ENCODE measurements around the gene GH1.
"Not testable (repeated sequence)": the region's sequence is repeated elsewhere in the genome, so short reads cannot be mapped to it uniquely, and the experiment has no call there.

Gene GH1

GRCh38 chr17:63882626-63883126, 36.0 kb downstream of the GH1 start:
- not testable (repeated sequence) for H4K5ac ChIP-seq (ENCODE audit: low read length); H3K4me3 ChIP-seq (ENCODE audit: low read length); H3K27ac ChIP-seq (ENCODE audit: low read depth, low read length); H3K18ac ChIP-seq (ENCODE audit: low read length); H2BK5ac ChIP-seq (ENCODE audit: low read length); H2AK5ac ChIP-seq (ENCODE audit: low read length); H4K8ac ChIP-seq (ENCODE audit: low read depth, low read length); H2BK15ac ChIP-seq (replicated peaks; ENCODE audit: low read depth); H3K4me1 ChIP-seq (ENCODE audit: control insufficient read depth, low read depth, low read length); H3K56ac ChIP-seq (ENCODE audit: low read length); H3K4ac ChIP-seq (ENCODE audit: low read depth, low read length); H3K4me2 ChIP-seq (ENCODE audit: low read length); H3K79me1 ChIP-seq (ENCODE audit: low read length); H3K36me3 ChIP-seq (ENCODE audit: control insufficient read depth, insufficient read depth, low read length); H3K23ac ChIP-seq (ENCODE audit: low read length); H3K27me3 ChIP-seq (ENCODE audit: insufficient read depth, low read length, poor library complexity); H3K79me2 ChIP-seq (ENCODE audit: control insufficient read depth, insufficient read depth, low read length); H2BK120ac ChIP-seq (ENCODE audit: low read depth, low read length); H3K9ac ChIP-seq (ENCODE audit: low read length)
- peak; percentile 19 for DNase-seq
- WGBS (ENCODE audit: extremely low coverage, insufficient coverage, low lambda C conversion rate): no CpG with 5 or more reads among the region's 9 CpGs

DNA sequence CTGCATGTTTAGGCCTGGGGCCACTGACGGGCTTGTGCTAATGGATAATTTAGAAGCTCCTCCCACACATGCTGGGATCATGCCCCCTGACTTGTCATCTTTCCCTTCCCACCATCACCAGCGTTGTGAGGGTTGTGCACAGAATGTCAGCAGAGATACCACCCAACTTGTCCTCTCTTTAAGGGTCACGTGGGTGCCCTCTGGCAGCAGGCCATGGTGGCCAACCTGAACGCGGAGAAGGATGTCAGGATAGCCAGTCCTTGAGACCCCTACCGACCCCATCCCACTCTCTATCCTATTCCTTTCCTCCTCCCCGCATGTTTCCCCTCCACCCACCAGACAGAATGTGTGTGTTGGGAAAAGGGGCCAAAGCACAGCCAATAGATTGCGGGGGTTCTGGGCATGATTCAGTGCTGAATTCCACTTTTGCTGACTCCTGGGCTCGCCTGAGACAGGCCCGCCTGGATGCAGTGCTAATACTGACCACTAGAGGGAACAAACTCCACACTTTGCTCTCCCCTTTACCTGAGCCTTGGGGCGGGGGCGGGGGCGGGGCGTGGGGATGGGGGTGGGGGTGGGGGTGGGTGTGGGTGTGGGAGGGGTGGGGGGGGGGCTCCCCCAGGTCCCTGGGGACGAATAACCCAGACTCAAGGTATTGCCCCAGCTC, 36.6 kb downstream of the GH1 start, which contains the start of gene GH2:
TSS of gene GH2 (minus strand) at position 10 of the 667 bp plus-strand sequence. CDS start 143 bp downstream, outside the sequence.
- WGBS (ENCODE audit: extremely low coverage, insufficient coverage, low lambda C conversion rate): no CpG with 5 or more reads among the region's 15 CpGs
- H4K5ac ChIP-seq (ENCODE audit: low read length): no peak within 1 kb of the TSS

GRCh38 chr17:63881337-63881736, 37.3 kb downstream of the GH1 start:
- not testable (repeated sequence) for H2BK120ac ChIP-seq (ENCODE audit: low read depth, low read length); H3K79me1 ChIP-seq (ENCODE audit: low read length); H3K27ac ChIP-seq (ENCODE audit: low read depth, low read length); H4K5ac ChIP-seq (ENCODE audit: low read length); H2BK15ac ChIP-seq (replicated peaks; ENCODE audit: low read depth); H3K18ac ChIP-seq (ENCODE audit: low read length); H2BK5ac ChIP-seq (ENCODE audit: low read length); H3K27me3 ChIP-seq (ENCODE audit: insufficient read depth, low read length, poor library complexity); H3K23ac ChIP-seq (ENCODE audit: low read length); H3K79me2 ChIP-seq (ENCODE audit: control insufficient read depth, insufficient read depth, low read length); H3K4ac ChIP-seq (ENCODE audit: low read depth, low read length); H3K4me1 ChIP-seq (ENCODE audit: control insufficient read depth, low read depth, low read length); H3K36me3 ChIP-seq (ENCODE audit: control insufficient read depth, insufficient read depth, low read length); H4K8ac ChIP-seq (ENCODE audit: low read depth, low read length); H2AK5ac ChIP-seq (ENCODE audit: low read length); H3K4me2 ChIP-seq (ENCODE audit: low read length); H3K4me3 ChIP-seq (ENCODE audit: low read length)
- Histone ChIP-seq H3K9ac (ENCODE audit: low read length) (peak overlapping the region; percentile 21), H3K56ac (ENCODE audit: low read length) (peak overlapping the region; percentile 49)
- WGBS (ENCODE audit: extremely low coverage, insufficient coverage, low lambda C conversion rate): no CpG with 5 or more reads among the region's 11 CpGs
- peak; percentile 91 for DNase-seq

More for the DNA sequence above, 36.6 kb downstream of the GH1 start, which contains the start of gene GH2:
- no peaks in the 10 kb centered on the region for H3K79me1 ChIP-seq (ENCODE audit: low read length)
- H3K4me1 ChIP-seq (ENCODE audit: control insufficient read depth, low read depth, low read length): peaks cover 3% of the 10 kb centered on the region
- H2AK5ac ChIP-seq (ENCODE audit: low read length): no peak within 1 kb of the TSS
- H3K36me3 ChIP-seq (ENCODE audit: control insufficient read depth, insufficient read depth, low read length): no peaks in the 10 kb centered on the region
- H3K27ac ChIP-seq (ENCODE audit: low read depth, low read length): no peak within 1 kb of the TSS
- no peak within 1 kb of the TSS for H3K4me2 ChIP-seq (ENCODE audit: low read length)
- H3K9ac ChIP-seq (ENCODE audit: low read length): peak within 1 kb of the TSS; percentile 21
- peak; percentile 82 for DNase-seq
- H3K4ac ChIP-seq (ENCODE audit: low read depth, low read length): no peak within 1 kb of the TSS
- no peak within 1 kb of the TSS for H2BK120ac ChIP-seq (ENCODE audit: low read depth, low read length)
- H3K27me3 ChIP-seq (ENCODE audit: insufficient read depth, low read length, poor library complexity): no peaks in the 10 kb centered on the region
- no peak within 1 kb of the TSS for H2BK15ac ChIP-seq (replicated peaks; ENCODE audit: low read depth)
- no peak within 1 kb of the TSS for H3K18ac ChIP-seq (ENCODE audit: low read length)
- no peak within 1 kb of the TSS for H4K8ac ChIP-seq (ENCODE audit: low read depth, low read length)
- H3K79me2 ChIP-seq (ENCODE audit: control insufficient read depth, insufficient read depth, low read length): no peaks in the 10 kb centered on the region
- no peak within 1 kb of the TSS for H3K4me3 ChIP-seq (ENCODE audit: low read length)
- H3K23ac ChIP-seq (ENCODE audit: low read length): no peak within 1 kb of the TSS
- peak within 1 kb of the TSS; percentile 49 for H3K56ac ChIP-seq (ENCODE audit: low read length)
- no peak within 1 kb of the TSS for H2BK5ac ChIP-seq (ENCODE audit: low read length)

GRCh38 chr17:63880706-63881105, 37.9 kb downstream of the GH1 start:
- no CpG with 5 or more reads among the region's 12 CpGs for WGBS (ENCODE audit: extremely low coverage, insufficient coverage, low lambda C conversion rate)

DNA sequence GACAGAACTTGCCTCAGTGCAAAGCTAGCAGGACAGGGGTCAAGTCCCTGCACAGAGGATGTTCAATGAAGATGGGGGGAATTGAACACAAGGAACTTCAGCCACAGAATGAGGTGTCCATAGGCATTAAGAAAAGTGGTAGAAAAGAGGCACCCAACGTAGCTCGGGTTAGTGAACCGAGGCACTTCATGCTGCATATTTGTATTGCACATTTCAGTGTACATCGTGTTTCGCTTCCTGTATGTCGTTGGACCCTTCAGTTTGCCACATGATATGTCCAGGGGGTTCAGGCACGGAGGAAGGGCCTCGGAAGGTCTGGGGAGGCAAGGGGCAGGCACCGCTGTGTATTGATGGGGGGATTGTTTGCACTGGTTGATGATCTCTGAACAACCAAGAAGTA, 40.2 kb downstream of the GH1 start:
- H3K18ac ChIP-seq (ENCODE audit: low read length); H4K8ac ChIP-seq (ENCODE audit: low read depth, low read length); H3K23ac ChIP-seq (ENCODE audit: low read length); H3K4me1 ChIP-seq (ENCODE audit: control insufficient read depth, low read depth, low read length); H3K4ac ChIP-seq (ENCODE audit: low read depth, low read length); H3K36me3 ChIP-seq (ENCODE audit: control insufficient read depth, insufficient read depth, low read length); DNase-seq; H2BK5ac ChIP-seq (ENCODE audit: low read length); H3K27ac ChIP-seq (ENCODE audit: low read depth, low read length); H3K79me2 ChIP-seq (ENCODE audit: control insufficient read depth, insufficient read depth, low read length); H3K9ac ChIP-seq (ENCODE audit: low read length); H3K79me1 ChIP-seq (ENCODE audit: low read length); H2BK120ac ChIP-seq (ENCODE audit: low read depth, low read length); H3K27me3 ChIP-seq (ENCODE audit: insufficient read depth, low read length, poor library complexity); H4K5ac ChIP-seq (ENCODE audit: low read length); H2BK15ac ChIP-seq (replicated peaks; ENCODE audit: low read depth); H2AK5ac ChIP-seq (ENCODE audit: low read length); H3K4me2 ChIP-seq (ENCODE audit: low read length); H3K4me3 ChIP-seq (ENCODE audit: low read length); H3K56ac ChIP-seq (ENCODE audit: low read length): not testable (repeated sequence)
- WGBS (ENCODE audit: extremely low coverage, insufficient coverage, low lambda C conversion rate): no CpG with 5 or more reads among the region's 9 CpGs

More at GRCh38 chr17:63880706-63881105, 37.9 kb downstream of the GH1 start:
- Histone ChIP-seq H3K9ac (ENCODE audit: low read length) (no peak overlapping the region), H3K27ac (ENCODE audit: low read depth, low read length) (no peak overlapping the region), H3K27me3 (ENCODE audit: insufficient read depth, low read length, poor library complexity) (no peaks in the 10 kb centered on the region), H2BK5ac (ENCODE audit: low read length) (no peak overlapping the region), H3K4me2 (ENCODE audit: low read length) (no peak overlapping the region), H3K23ac (ENCODE audit: low read length) (no peak overlapping the region), H3K4ac (ENCODE audit: low read depth, low read length) (no peak overlapping the region), H3K79me1 (ENCODE audit: low read length) (no peaks in the 10 kb centered on the region), H3K18ac (ENCODE audit: low read length) (no peak overlapping the region), H2AK5ac (ENCODE audit: low read length) (no peak overlapping the region), H3K56ac (ENCODE audit: low read length) (no peak overlapping the region), H3K79me2 (ENCODE audit: control insufficient read depth, insufficient read depth, low read length) (no peaks in the 10 kb centered on the region), H4K8ac (ENCODE audit: low read depth, low read length) (no peak overlapping the region), H2BK120ac (ENCODE audit: low read depth, low read length) (no peak overlapping the region), H3K4me3 (ENCODE audit: low read length) (no peak overlapping the region), H3K36me3 (ENCODE audit: control insufficient read depth, insufficient read depth, low read length) (no peaks in the 10 kb centered on the region), H2BK15ac (replicated peaks; ENCODE audit: low read depth) (no peak overlapping the region), H3K4me1 (ENCODE audit: control insufficient read depth, low read depth, low read length) (peaks cover 3% of the 10 kb centered on the region), H4K5ac (ENCODE audit: low read length) (no peak overlapping the region)
- DNase-seq: peak; percentile 40

DNA sequence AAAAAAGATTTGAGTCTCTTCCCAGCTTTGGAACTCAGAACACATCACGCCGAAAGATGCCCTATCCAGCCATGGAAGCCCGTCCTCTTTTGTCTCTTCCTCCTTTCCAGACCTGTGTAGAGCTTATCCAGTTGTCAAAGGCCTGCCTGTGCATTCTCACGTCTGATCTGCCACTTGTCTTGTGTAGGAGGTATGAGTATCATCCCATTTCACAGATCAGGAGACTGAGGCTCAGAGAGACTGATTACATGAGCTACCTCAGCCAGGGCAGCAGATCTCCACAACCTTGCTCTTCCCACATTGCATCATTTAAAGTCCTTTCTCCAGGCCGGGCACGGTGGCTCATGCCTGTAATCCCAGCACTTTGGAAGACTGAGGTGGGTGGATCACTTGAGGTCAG, 43.9 kb downstream of the GH1 start:
- not testable (repeated sequence) for H2BK120ac ChIP-seq (ENCODE audit: low read depth, low read length); H2AK5ac ChIP-seq (ENCODE audit: low read length); H3K27me3 ChIP-seq (ENCODE audit: insufficient read depth, low read length, poor library complexity); H3K4me1 ChIP-seq (ENCODE audit: control insufficient read depth, low read depth, low read length); H3K79me2 ChIP-seq (ENCODE audit: control insufficient read depth, insufficient read depth, low read length); H3K4ac ChIP-seq (ENCODE audit: low read depth, low read length); H4K5ac ChIP-seq (ENCODE audit: low read length); H3K18ac ChIP-seq (ENCODE audit: low read length); H3K56ac ChIP-seq (ENCODE audit: low read length); H3K4me2 ChIP-seq (ENCODE audit: low read length); DNase-seq; H3K23ac ChIP-seq (ENCODE audit: low read length); H3K36me3 ChIP-seq (ENCODE audit: control insufficient read depth, insufficient read depth, low read length); H2BK15ac ChIP-seq (replicated peaks; ENCODE audit: low read depth); H4K8ac ChIP-seq (ENCODE audit: low read depth, low read length); H3K79me1 ChIP-seq (ENCODE audit: low read length); H3K4me3 ChIP-seq (ENCODE audit: low read length); H3K9ac ChIP-seq (ENCODE audit: low read length); H2BK5ac ChIP-seq (ENCODE audit: low read length); H3K27ac ChIP-seq (ENCODE audit: low read depth, low read length)
- WGBS (ENCODE audit: extremely low coverage, insufficient coverage, low lambda C conversion rate): no CpG with 5 or more reads among the region's 6 CpGs
